HG02588 (cell line): Measurements from ENCODE around the gene CDKN1A.
"Not testable (repeated sequence)": the region's sequence is repeated elsewhere in the genome, so short reads cannot be mapped to it uniquely, and the experiment has no call there.

Experiments
- ATAC-seq: cut with Tn5 transposase; IDR thresholded peaks from one replicate; pipeline ENCODE4 v1.9.1; 2021; ENCODE audit warnings: mild to moderate bottlenecking, moderate library complexity; ENCODE audit not compliant: unreplicated experiment

Gene CDKN1A

GRCh38 chr6:36694616-36695015 is 16.1 kb downstream of the CDKN1A start:
- no peak for ATAC-seq

DNA sequence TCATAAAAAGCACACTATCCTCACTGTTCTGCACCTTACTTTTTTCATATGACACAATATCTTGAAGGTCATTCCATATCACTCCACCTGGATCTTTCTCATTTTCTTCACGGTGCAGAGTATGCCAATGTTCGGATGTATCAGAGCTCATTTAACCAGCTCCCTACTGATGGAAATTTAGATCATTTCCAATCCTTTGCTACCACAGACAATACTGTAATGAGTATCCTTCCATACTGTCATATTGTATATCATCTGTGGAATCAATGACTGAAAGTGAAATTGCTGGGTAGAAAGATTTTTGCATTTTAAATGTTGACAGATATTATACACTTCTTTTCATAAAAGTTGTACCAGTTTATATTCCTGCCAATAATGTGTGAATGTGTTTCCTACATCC is 16.9 kb downstream of the CDKN1A start:
- ATAC-seq = no peak

GRCh38 chr6:36697481-36697903 is 19.0 kb downstream of the CDKN1A start, which contains the start of gene RAB44:
Gene RAB44 (plus strand): TSS chr6:36697826. CDS start chr6:36704236, 6,410 bp downstream.
- ATAC-seq = no peak

DNA sequence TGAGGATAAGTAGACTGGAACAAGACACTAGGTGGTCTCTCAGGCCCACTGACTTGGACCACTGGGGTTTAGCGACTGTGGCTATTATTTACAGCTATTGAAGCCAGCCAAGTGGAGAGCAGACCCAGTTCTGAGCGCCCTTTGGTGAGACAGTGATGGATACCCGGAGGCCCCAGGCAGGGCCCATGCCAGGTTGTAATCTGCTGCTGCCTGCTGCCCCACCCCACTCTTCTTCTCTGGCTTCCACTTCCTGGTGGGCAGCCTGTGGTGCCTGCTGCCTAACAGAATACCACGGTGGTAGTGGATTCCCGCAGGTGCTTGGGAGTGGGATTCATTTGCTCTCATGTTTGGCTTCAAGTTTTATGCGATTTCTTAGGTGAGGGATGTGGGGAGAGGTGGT is 19.7 kb downstream of the CDKN1A start:
- ATAC-seq = no peak

DNA sequence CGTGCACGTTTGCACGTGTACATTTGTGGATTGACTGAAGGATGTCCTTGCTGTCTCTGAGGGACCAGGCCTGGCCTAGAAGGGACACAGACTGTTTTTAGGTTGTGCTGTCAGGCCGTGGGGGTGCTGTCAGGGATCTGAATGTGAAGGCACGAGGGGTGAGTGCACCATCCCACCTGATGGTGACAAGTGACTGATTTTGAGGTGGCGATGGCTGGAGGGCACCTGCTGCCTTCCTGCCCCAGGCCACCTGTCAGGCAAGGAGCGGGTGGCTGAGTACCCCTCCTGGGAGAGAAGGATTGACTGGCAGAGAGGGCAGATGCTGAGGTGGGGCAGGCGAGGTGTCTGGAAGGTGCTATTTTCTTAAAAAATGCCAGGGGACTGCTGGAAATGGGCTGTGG is 20.4 kb downstream of the CDKN1A start:
- no peak for ATAC-seq

- no peak for ATAC-seq
Observed at GRCh38 chr6:36699348-36699747, 20.8 kb downstream of the CDKN1A start.

- ATAC-seq = no peak
Observed at GRCh38 chr6:36700071-36700812, 21.7 kb downstream of the CDKN1A start.

- ATAC-seq = no peak
Observed at GRCh38 chr6:36700831-36701230, 22.3 kb downstream of the CDKN1A start.

- no peak for ATAC-seq
Observed at GRCh38 chr6:36701401-36701991, 23.0 kb downstream of the CDKN1A start.

GRCh38 chr6:36702656-36703055 is 24.1 kb downstream of the CDKN1A start:
- ATAC-seq = no peak

DNA sequence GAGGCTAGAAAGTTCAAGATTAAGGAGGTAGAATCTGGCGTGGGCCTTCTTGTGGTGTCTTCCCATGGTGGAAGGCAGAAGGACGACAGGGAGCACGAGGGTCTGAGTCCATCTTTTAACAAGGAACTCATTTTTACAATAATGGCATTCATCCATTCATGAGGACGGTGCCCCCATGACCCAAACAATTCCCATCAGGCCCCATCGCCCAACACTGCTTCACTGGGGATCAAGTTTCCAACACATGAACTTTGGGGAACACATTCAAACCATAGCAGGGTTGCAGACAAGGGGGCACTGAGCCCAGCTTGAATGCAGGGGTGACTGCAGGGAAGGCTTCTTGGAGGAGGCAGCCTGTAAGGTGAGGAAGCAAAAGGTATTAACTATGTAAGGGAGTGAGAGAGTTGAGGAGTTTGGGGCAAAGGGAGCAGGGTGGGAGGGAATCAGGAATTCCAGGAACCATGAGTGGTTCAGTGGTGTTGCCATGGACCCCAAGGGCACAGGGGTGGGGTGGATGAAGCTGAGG is 24.6 kb downstream of the CDKN1A start:
- ATAC-seq = no peak

- no peak for ATAC-seq
Observed at GRCh38 chr6:36703982-36704381, 25.5 kb downstream of the CDKN1A start.

DNA sequence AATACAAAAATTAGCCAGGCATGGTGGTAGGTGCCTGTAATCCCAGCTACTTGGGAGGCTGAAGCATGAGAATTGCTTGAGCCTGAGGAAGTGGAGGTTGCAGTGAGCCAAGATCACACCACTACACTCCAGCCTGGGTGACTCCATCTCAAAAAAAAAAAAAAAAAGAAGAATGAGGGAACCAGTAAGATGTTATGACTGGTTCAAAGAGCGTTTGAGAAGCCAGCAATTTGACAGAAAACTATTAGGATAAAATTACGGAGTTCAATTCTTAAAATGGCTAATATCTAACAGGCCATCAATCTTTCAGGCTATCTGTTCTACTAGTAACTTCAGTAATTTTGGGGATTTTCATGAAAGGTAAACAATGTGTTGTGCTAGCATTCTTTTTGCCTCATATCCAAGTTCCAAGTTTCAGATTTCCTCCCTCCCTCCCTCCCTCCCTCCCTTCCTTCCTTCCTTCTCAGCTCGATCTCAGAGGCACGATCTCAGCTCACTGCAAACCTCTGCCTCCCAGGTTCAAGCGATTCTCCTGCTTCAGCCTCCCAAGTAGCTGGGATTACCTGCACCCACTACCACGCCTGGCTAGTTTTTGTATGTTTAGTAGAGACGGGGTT is 26.6 kb downstream of the CDKN1A start:
- not testable (repeated sequence) for ATAC-seq

DNA sequence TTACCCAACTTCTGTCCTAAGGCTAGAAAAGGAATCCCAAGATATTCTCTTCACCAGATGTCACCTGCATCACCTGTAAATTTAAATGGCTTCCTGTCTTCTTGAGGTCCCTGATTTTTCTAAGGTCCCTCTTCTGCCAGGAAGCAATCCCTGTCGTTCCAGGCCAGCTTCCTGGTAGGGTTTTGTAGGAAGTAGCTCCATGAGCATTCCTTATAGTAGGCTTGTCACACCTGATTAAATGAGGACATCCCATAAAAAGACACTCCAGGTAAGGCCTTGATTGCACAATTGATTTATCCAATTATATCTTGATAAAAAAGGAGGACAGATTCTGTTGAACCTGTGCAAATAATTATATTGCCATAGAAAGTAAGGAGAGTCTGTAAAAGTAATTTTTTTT is 27.8 kb downstream of the CDKN1A start:
- ATAC-seq = no peak

- no peak for ATAC-seq
Observed at GRCh38 chr6:36712816-36713215, 34.3 kb downstream of the CDKN1A start.

DNA sequence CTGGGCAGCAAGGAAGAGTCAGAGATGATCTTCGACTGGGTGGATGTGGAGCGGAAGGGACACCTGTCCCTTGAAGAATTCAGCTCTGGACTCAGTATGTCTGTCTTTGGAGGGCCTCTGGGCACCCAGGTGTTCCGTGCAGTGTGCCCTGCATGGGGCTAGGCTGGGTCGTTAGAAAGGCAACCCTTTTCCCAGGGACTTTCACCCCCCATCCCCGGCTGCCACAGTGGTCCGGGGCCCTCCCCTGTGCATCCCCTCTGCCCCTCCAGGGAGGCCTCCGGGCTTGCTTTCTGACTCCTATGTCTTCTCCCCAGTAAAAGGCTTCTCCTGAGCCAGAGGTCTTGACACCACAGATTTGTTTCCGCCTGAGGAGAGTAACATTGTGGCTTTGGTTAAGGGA is 35.3 kb downstream of the CDKN1A start:
- ATAC-seq = no peak

DNA sequence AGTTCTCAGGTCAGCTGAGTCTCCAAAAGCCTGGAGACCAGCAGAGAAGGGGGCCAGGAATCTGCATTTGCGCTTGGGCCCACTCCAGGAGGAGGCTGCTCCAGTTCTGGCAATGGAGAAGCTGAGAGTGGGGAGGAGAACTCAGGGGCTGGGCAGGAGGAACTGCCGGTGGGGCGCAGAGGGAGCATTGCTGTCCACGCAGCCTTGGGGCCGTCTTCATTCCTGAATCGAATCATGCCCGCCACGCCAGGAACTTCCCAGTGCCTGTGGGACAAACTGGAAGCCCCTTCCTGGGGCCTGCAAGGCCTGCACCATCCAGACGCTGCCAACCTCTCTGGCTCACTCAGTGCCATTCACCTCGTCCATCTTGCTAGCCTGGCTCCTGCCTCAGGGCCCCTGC is 36.0 kb downstream of the CDKN1A start:
- no peak for ATAC-seq

GRCh38 chr6:36715469-36715868 is 37.0 kb downstream of the CDKN1A start:
- no peak for ATAC-seq

- no peak for ATAC-seq
Observed at GRCh38 chr6:36716476-36717093, 38.1 kb downstream of the CDKN1A start.

DNA sequence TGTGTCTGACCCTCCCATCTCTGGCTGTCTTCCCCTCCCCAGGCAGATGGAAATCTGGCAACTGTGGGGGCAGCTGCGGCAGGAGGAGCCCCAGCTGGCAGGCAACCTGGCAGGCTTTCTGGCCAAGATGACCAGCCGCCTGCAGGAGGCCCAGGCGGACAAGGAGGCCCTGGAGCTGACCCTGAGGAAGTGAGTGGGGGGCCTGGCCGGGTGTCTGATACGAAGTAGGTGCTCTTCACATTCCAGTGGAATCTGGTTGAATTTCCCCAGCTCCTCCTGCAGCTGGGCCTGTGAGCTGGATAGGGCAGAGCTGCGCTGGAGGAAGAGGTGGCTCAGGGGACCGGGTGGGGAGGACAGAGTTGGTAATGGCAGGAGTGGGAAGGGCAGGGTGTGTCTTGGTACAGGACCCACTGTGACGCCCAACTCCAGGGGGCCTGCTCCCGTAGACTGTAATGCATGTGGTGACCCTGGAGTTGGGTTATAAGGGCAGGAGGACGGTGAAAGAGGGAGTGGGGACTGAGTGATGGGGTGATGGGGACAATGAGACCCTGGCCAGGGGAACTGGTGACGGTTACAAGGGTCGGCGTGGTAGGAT is 38.8 kb downstream of the CDKN1A start:
- ATAC-seq = no peak

DNA sequence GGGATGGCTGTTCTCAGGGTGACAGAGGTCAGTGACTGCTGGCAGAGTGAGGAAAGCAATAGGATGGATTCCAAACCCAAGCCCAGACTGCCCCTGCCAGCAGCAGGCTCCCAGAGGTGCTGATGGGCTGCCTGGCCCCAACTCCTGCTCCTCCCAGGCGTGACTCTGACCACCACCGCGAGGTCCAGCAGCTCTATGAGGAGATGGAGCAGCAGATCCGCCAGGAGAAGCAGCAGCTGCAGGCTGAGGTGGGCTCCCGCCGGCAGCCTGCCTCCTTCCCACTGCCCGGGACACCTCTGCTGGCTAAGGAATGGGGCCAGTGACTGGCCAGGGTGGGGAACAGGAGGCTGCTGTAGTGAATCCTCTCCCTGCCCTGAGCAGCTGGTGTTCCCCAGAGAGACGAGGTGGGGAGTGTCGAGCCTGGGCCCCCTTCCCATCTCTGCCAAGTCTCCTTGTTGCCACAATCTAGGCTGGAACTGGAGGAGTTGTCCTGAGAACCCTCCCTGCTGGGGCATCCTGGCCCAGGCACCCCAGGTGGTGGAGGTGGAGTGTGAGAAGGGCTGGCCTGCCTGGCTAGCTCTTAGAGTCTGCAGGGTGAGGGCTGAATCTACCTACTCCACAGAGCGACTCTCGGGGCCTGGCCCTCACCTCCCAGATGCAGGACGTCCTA is 39.5 kb downstream of the CDKN1A start:
- no peak for ATAC-seq
